GM21786 (cell line): ENCODE results near the gene SGTB.

Experiments used
- ATAC-seq: cut with Tn5 transposase; IDR thresholded peaks from one replicate; pipeline ENCODE4 v1.9.1; 2021; ENCODE audit not compliant: unreplicated experiment

Gene SGTB, protein sequence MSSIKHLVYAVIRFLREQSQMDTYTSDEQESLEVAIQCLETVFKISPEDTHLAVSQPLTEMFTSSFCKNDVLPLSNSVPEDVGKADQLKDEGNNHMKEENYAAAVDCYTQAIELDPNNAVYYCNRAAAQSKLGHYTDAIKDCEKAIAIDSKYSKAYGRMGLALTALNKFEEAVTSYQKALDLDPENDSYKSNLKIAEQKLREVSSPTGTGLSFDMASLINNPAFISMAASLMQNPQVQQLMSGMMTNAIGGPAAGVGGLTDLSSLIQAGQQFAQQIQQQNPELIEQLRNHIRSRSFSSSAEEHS

GRCh38 chr5:65721720-65722574 lies at the start of gene SGTB, which contains the start of gene NLN:
TSS of gene SGTB (minus strand) at chr5:65722109. CDS start at chr5:65720807, 1,302 bp downstream.
TSS of gene NLN (plus strand) at chr5:65722205. CDS start at chr5:65722374, 169 bp downstream.
- ATAC-seq: peak; percentile 86

- ATAC-seq: no peak
These were observed 49.4 kb upstream of the SGTB start for GRCh38 chr5:65771266-65771665.

DNA sequence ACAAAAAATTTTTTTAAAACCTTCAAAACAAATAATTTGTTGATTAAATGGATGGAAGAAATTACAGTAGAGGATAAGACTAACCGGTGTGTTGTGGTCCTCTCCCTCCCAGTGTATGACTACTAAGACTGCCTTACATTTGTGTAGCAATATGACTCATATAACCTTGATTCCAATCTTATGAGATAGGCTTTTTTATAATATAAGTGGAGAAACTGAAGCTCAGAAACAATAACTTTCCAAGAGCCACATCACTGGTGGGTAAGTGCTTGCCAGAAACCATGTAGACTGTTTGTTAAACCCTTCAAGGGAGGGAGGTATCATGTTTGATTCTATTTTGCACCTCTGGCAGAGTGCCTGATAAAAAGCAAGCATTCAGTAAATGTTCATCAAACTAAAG lies 47.6 kb upstream of the SGTB start:
- ATAC-seq: no peak

- ATAC-seq: no peak
These were observed 46.9 kb upstream of the SGTB start for GRCh38 chr5:65768723-65769346.

- no peak for ATAC-seq
These were observed 45.7 kb upstream of the SGTB start for GRCh38 chr5:65767565-65767964.

DNA sequence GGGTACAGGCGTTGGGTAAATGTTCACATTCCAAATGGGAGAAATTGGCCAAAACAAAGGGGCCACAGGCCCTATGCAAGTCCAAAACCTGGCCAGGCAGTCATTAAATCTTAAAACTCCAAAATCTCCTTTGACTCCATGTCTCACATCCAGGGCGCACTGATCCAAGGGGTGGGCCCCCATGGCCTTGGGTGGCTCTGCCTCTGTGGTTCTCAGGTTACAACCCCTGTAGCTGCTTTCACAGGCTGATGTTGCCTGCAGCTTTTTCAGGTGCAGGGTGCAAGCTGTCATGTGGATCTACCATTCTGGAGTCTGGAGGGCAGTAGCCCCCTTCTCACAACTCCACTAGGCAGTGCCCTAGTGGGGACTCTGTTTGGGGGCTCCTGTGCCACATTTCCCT lies 44.9 kb upstream of the SGTB start:
- no peak for ATAC-seq

- ATAC-seq: no peak
These were observed 44.3 kb upstream of the SGTB start for GRCh38 chr5:65766175-65766574.

DNA sequence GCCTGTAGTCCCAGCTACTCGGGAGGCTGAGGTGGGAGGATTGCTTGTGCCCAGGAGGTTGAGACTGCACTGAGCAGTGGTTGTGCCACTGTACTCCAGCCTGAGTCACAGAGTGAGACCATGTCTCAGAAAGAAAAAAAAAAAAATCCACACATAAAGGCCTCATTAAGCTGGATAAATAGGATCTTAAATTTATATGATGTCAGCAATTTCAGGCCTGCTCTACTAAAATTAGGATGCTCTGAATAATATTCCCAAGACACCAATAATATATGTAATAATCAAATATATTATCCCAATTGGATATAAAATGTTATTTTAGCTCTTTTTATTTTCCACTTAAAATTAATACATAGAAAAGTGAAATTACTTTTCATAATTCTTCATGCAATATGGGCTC lies 43.7 kb upstream of the SGTB start:
- no peak for ATAC-seq

DNA sequence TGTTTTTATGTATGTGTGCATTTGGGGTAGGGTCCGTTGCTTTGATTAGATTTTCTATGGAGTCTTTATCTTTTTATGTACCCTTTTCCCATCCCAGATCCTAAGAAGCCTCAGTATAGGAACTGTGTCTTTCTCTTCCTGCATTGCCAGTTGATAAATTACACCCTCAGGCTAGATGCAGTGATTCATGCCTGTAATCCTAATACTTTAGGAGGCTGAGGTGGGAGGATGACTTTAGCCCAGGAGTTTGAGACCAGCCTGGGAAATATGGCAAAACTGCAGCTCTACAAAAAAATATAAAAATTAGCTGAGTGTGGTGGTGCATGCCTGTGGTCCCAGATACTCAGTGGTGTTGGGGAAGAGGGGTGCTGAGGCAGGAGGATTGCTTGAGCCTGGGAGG lies 40.3 kb upstream of the SGTB start:
- ATAC-seq: no peak

- peak; percentile 66 for ATAC-seq
These were observed 38.8 kb upstream of the SGTB start for GRCh38 chr5:65760504-65761275.

DNA sequence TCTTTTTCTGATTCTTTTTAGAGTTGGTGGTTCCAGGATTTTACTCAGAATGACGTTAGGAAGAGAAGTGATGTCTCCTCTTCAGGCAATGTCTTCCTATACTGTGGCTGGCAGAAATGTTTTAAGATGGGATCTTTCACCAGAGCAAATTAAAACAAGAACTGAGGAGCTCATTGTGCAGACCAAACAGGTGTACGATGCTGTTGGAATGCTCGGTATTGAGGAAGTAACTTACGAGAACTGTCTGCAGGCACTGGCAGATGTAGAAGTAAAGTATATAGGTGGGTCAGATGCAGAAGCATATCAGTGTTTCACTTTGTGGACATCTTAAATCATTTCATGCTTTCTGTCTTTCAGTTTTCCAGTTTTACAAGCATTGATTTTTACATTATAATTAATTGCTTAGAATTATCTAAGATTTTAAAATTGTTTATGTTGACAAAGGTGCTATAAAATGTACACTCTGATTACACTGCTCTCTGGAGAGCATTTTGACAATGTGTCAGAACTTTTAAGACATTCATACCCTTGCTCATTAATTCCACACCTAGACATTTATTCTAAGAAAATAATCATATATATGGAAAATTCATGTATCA lies 36.7 kb upstream of the SGTB start:
- ATAC-seq: no peak

GRCh38 chr5:65753189-65753588 lies 31.3 kb upstream of the SGTB start:
- no peak for ATAC-seq

GRCh38 chr5:65750938-65751337 lies 29.0 kb upstream of the SGTB start:
- ATAC-seq: no peak

GRCh38 chr5:65749956-65750355 lies 28.0 kb upstream of the SGTB start:
- no peak for ATAC-seq

- no peak for ATAC-seq
These were observed 27.4 kb upstream of the SGTB start for GRCh38 chr5:65749221-65749844.

- peak; percentile 89 for ATAC-seq
These were observed 20.8 kb upstream of the SGTB start for GRCh38 chr5:65742565-65743231.

- no peak for ATAC-seq
These were observed 17.3 kb upstream of the SGTB start for GRCh38 chr5:65739162-65739561.

GRCh38 chr5:65738305-65738704 lies 16.4 kb upstream of the SGTB start:
- ATAC-seq: no peak

DNA sequence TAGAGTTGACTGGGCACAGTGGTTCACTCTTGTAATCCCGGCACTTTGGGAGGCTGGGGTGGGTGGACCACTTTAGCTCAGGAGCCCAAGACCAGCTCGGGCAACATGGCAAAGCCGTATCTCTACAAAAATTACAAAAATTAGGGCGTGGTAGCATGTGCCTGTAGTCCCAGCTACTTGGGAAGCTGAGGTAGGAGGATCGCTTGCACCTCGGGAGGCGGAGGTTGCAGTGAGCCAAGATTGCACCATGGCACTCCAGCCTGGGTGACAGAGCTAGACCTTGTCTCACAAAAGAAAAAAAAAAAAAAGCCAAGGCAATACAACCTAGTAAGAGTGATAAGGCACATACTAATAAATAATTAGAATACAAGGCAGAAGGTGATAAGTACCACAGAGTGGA lies 15.9 kb upstream of the SGTB start:
- ATAC-seq: no peak

DNA sequence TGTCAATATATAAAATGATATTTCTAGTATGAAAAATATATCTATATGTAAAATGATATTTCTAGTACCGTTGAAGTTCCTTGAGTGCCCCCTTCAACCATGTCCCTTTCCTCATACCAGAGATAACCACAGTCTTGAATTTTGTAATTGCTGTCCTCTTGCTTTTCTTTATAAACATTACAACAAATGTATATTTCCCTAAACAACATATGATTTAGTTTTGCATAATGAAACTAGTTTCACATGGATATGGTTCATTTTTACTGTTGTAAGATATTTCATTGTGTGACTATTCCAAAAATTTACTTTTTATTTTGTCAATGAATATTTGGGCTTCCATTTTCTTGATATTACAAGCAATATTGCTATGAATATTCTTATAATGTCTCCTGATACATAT lies 14.1 kb upstream of the SGTB start:
- no peak for ATAC-seq
